ENCODE results near the gene CYB5A.

The CYB5A gene

DNA sequence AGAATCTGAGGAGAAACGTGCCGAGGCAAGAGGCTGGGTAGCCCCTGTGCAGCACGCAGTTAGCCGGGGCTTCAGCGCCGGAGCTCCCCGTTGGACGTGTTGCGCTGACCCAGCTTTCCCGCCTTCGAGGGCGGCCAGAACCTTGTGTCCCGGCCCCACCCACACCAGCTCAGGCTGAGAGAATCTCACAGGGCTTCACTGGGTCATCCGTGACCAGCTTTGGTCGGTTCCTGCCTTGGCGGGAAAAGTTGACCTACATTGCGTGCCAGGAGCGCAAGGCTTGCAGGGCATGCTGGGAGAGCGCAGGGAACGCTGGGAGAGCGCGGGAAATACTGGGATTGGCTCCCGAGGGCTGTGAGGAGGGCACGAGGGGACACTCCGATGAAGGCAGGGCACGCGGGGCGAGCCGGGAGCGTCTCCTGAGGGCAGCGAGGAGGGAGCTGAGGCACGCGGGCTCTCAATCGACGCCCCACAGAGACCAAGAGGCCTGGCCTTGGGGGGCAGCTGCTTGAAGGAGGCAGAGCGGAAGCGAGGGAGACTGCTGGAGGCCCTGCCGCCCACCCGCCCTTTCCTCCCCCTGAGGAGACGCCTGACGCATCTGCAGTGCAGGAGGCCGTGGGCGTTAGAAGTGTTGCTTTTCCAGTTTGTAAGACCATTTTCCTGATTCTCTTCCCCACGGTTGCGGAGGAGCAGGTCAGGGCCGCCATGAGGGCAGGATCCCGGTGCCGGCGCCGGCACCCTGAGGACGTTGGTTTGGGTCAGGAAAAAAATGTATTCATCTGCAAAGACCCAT, 23.9 kb upstream of the CYB5A start, which contains the start of gene C18orf63:
TSS of gene C18orf63 (plus strand) at position 376 of the 793 bp plus-strand sequence. CDS start 2,027 bp downstream, outside the sequence.
- TF ChIP-seq, protein P1, sequence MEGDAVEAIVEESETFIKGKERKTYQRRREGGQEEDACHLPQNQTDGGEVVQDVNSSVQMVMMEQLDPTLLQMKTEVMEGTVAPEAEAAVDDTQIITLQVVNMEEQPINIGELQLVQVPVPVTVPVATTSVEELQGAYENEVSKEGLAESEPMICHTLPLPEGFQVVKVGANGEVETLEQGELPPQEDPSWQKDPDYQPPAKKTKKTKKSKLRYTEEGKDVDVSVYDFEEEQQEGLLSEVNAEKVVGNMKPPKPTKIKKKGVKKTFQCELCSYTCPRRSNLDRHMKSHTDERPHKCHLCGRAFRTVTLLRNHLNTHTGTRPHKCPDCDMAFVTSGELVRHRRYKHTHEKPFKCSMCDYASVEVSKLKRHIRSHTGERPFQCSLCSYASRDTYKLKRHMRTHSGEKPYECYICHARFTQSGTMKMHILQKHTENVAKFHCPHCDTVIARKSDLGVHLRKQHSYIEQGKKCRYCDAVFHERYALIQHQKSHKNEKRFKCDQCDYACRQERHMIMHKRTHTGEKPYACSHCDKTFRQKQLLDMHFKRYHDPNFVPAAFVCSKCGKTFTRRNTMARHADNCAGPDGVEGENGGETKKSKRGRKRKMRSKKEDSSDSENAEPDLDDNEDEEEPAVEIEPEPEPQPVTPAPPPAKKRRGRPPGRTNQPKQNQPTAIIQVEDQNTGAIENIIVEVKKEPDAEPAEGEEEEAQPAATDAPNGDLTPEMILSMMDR (IDR thresholded peaks at IDR 0.05; ENCODE audit: extremely low read depth, insufficient read depth, missing control alignments): no peak
- in situ Hi-C loops (cut with MboI; ENCODE audit: low pct_unique_long_range_greater_than_20kb, low sequenced_read_pairs, unreplicated experiment): no loop called here
- DNase-seq (ENCODE audit: low spot score): no peak

DNA sequence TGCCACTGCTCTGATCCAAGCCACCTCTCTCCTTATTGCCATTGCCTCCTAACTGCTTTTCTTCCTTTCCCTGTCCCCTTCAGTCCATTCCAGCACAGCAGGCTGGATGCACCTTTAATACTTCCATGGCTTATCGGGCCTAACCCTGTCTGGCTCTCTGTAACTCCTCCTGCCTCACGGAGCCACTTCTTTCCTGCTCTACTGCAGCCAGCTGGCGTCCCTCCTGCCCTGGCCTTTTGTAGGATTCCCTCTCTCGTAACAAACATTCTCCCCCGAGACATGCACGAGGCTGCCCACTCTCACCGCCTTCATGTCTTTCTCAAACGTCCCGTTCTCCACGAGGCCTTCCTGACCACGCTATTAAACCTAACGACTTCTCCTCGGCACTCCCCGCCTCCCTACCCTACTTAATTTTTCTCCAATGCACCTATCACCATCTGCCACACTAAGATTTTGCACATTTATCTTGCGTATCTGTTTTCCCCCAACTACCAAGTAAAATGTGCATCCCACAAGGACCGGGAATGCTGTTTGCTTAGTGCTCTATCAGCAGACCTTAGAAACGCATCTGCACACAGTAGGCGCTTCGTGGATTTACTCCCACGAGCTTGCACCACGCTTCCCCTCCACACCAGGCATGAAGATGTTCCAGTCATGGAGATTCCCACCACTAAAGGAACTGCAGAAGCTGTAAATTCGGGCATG, 23.1 kb upstream of the CYB5A start:
- TF ChIP-seq, protein P1 (IDR thresholded peaks at IDR 0.05; ENCODE audit: extremely low read depth, insufficient read depth, missing control alignments): no peak
- no peak for DNase-seq (ENCODE audit: low spot score)
- in situ Hi-C loops (cut with MboI; ENCODE audit: low pct_unique_long_range_greater_than_20kb, low sequenced_read_pairs, unreplicated experiment): no loop called here

DNA sequence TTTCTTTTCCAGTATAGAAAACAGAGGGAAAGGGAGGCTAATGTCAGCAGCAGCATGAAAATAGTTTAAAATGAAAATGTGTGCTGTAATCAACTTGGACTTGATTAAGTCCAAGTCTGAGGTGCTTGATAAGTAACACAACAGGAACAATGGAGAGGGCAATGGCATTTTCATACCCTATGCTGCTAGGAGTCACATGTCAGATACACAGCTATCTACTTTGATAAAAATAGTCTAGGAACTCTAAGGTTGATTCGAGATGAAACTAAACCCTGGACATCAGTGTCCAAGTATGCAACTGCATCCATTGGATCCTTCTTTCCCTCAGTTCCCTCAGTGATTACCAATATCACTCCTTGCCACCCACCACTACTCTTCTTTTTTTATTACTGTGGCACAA, 19.2 kb upstream of the CYB5A start:
- DNase-seq (ENCODE audit: low spot score): no peak
- in situ Hi-C loops (cut with MboI; ENCODE audit: low pct_unique_long_range_greater_than_20kb, low sequenced_read_pairs, unreplicated experiment): no loop called here
- TF ChIP-seq, protein P1 (IDR thresholded peaks at IDR 0.05; ENCODE audit: extremely low read depth, insufficient read depth, missing control alignments): no peak

DNA sequence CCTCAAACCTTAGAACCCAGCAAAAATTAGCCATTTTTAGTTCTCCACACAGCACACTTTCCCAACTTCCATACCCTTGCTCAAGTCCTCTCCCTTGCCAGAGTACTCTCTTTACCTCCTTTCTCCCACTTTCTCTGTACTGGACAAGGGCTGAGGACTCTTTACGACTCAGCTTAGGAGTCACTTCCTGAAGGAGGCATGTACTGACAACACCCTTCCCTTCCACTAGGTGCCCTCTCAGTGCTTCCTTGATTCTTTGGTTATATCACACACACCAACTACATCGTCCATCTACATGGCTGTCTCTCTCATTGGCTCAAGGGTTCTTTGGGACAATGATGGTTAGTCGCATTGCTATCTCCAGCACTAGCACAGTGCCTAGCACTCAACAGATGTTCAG, 18.6 kb upstream of the CYB5A start:
- in situ Hi-C loops (cut with MboI; ENCODE audit: low pct_unique_long_range_greater_than_20kb, low sequenced_read_pairs, unreplicated experiment): no loop called here
- no peak for DNase-seq (ENCODE audit: low spot score)
- TF ChIP-seq, protein P1 (IDR thresholded peaks at IDR 0.05; ENCODE audit: extremely low read depth, insufficient read depth, missing control alignments): peak; percentile 34

DNA sequence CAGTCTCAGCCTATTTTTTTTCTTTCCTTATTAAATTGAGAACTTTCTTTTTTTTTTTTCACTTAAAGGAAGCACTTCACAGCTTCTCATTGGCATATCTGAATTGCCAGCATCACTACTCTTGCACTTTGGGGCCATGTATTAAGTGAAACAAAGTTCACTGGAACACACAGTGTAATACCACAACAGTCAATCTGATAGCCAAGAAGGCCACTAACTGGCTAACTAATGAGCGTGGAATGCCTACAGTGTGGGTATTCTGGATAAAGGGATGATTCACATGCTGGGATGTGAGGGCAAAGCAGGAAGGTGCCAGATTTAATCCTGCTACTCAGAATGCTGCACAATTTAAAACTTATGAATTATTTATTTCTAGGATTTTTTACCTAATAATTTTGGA, 12.2 kb upstream of the CYB5A start:
- TF ChIP-seq, protein P1 (IDR thresholded peaks at IDR 0.05; ENCODE audit: extremely low read depth, insufficient read depth, missing control alignments): no peak
- DNase-seq (ENCODE audit: low spot score): no peak
- in situ Hi-C loops (cut with MboI; ENCODE audit: low pct_unique_long_range_greater_than_20kb, low sequenced_read_pairs, unreplicated experiment): no loop called here

DNA sequence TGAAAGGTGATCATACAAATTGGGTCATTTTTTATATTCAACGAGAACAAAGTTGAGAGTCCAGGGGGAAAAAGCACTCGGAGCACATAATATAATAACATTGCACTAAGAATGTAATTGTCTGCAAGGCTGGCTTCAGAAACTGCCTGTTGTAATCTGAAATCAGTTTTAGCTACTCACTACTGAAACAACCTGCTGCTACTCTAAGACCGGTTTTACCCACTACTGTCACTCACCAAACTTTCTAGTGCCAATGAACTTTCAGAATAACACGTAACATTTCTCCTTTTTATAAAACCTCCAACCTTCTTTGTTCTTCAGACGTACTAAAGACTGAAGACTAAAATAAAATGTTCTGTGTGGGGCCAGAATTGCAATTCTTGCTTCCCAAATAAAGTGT, 11.5 kb upstream of the CYB5A start:
- in situ Hi-C loops (cut with MboI; ENCODE audit: low pct_unique_long_range_greater_than_20kb, low sequenced_read_pairs, unreplicated experiment): no loop called here
- no peak for DNase-seq (ENCODE audit: low spot score)
- TF ChIP-seq, protein P1 (IDR thresholded peaks at IDR 0.05; ENCODE audit: extremely low read depth, insufficient read depth, missing control alignments): no peak

Measured in GM13977 (cell line).